WTC11 (cell line): ENCODE results near the gene EME1.

ENCODE experiments used
- ATF6 ChIP-seq: sonication (generic); formaldehyde crosslinking; IDR thresholded peaks from 2 replicates; pipeline ENCODE4 v1.8.1; 2023; ENCODE audit warnings: mild to moderate bottlenecking, missing genetic modification reagents
- CREM ChIP-seq: sonication (generic); formaldehyde crosslinking; IDR thresholded peaks from 2 replicates; pipeline ENCODE4 v1.8.1; 2022; ENCODE audit warnings: mild to moderate bottlenecking, missing genetic modification reagents, moderate library complexity
- FOXP4 ChIP-seq: sonication (generic); formaldehyde crosslinking; IDR thresholded peaks from 2 replicates; pipeline ENCODE4 v1.8.0; 2022; ENCODE audit warnings: mild to moderate bottlenecking, missing genetic modification reagents
- HMGXB4 ChIP-seq: sonication (generic); formaldehyde crosslinking; IDR thresholded peaks from 2 replicates; pipeline ENCODE4 v1.8.1; 2023; ENCODE audit warnings: mild to moderate bottlenecking, moderate library complexity, missing genetic modification reagents
- IRF2 ChIP-seq: sonication (generic); formaldehyde crosslinking; IDR thresholded peaks from 2 replicates; pipeline ENCODE4 v1.8.0; 2022; ENCODE audit warnings: low read depth, missing genetic modification reagents, borderline replicate concordance
- NFYB ChIP-seq: sonication (generic); formaldehyde crosslinking; conservative IDR thresholded peaks from 2 replicates; pipeline ENCODE4 v1.8.0; 2022; ENCODE audit warnings: low read depth, missing genetic modification reagents
- PREB ChIP-seq: sonication (generic); formaldehyde crosslinking; IDR thresholded peaks from 2 replicates; pipeline ENCODE4 v1.8.1; 2022; ENCODE audit warnings: mild to moderate bottlenecking, missing genetic modification reagents, moderate library complexity, borderline replicate concordance
- TF ChIP-seq, protein P1 (sequence below): sonication (generic); formaldehyde crosslinking; IDR thresholded peaks from 2 replicates; pipeline ENCODE4 v1.8.1; 2022; ENCODE audit warnings: low read depth, missing genetic modification reagents, borderline replicate concordance
- TF ChIP-seq, protein P2 (sequence below): fragments of 200-600 bp; IDR thresholded peaks from 2 replicates; pipeline ENCODE4 v1.8.0; 2022; ENCODE audit warnings: antibody characterized with exemption

DNA sequence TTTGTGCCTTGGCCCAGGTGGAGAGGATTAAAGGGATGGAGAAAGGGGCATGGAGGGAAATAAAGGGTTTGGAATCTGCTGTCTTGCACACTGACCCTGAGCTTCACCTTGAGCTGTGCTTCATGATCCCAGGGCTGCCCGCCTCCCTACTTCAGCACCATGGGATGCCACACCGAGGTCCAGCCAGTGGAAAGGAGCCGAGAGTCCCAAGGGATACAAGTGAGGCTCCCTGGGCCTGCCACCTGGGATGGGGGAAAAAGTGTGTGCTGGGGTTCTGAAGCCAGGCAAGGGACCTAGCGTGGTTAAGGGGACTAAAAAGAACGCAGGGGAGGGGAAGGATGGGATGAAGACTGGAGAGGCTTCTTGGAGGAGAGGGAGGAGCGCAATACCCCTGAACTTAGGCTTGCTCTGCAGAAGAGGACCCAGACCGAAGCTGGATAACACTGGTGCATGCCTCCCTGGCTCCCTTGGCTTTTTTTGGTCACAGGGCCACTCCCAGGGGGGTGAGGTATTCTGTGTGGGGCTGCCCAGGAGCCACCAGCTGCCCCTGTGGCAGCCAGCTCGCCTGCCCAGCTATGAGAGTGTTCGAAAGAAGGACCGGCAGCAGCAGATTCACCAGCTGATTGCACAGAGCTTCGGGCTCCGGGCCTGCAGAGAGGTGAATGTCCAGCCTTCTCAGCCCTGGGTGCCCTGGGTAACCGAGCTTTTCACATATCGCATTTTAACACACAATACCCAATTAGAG lies 7.2 kb upstream of the EME1 start:
- TF ChIP-seq, protein P1, sequence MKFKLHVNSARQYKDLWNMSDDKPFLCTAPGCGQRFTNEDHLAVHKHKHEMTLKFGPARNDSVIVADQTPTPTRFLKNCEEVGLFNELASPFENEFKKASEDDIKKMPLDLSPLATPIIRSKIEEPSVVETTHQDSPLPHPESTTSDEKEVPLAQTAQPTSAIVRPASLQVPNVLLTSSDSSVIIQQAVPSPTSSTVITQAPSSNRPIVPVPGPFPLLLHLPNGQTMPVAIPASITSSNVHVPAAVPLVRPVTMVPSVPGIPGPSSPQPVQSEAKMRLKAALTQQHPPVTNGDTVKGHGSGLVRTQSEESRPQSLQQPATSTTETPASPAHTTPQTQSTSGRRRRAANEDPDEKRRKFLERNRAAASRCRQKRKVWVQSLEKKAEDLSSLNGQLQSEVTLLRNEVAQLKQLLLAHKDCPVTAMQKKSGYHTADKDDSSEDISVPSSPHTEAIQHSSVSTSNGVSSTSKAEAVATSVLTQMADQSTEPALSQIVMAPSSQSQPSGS (CRISPR knock-in tag) = no peak
- no peak for TF ChIP-seq HMGXB4 (CRISPR knock-in tag)
- no peak for TF ChIP-seq NFYB (CRISPR knock-in tag)
- TF ChIP-seq, protein P2, sequence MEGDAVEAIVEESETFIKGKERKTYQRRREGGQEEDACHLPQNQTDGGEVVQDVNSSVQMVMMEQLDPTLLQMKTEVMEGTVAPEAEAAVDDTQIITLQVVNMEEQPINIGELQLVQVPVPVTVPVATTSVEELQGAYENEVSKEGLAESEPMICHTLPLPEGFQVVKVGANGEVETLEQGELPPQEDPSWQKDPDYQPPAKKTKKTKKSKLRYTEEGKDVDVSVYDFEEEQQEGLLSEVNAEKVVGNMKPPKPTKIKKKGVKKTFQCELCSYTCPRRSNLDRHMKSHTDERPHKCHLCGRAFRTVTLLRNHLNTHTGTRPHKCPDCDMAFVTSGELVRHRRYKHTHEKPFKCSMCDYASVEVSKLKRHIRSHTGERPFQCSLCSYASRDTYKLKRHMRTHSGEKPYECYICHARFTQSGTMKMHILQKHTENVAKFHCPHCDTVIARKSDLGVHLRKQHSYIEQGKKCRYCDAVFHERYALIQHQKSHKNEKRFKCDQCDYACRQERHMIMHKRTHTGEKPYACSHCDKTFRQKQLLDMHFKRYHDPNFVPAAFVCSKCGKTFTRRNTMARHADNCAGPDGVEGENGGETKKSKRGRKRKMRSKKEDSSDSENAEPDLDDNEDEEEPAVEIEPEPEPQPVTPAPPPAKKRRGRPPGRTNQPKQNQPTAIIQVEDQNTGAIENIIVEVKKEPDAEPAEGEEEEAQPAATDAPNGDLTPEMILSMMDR = no peak
- no peak for TF ChIP-seq PREB (CRISPR knock-in tag)
- no peak for TF ChIP-seq IRF2 (CRISPR knock-in tag)
- no peak for TF ChIP-seq ATF6 (CRISPR knock-in tag)
- TF ChIP-seq FOXP4 = no peak
- no peak for TF ChIP-seq CREM (CRISPR knock-in tag)
